HG03432 (cell line): Measurements from ENCODE around the gene DNAJC5.

Experiments
- ATAC-seq: cut with Tn5 transposase; IDR thresholded peaks from one replicate; pipeline ENCODE4 v1.9.1; 2021; ENCODE audit warnings: mild to moderate bottlenecking, moderate library complexity; ENCODE audit not compliant: unreplicated experiment

Gene DNAJC5

DNA sequence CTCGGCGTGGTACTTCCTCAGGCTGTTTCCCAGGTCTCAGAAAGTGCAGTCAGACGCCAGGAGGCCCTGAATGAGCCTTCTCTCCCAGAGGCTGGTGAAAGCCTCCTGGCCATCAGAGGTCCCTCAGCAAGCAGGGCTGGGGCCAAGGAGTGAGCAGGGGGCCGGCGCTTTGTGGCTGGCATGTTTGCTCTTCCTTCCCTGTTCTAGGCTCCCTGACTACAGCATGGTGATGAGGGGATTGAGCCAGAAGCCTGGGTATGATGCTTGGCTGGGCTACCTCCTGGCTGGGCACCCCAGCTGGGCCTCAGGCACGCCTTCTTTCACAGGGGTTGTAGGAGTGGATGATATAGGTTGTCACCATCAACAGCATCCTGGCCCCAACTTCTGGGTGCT lies 11.7 kb upstream of the DNAJC5 start:
- ATAC-seq, result no peak

DNA sequence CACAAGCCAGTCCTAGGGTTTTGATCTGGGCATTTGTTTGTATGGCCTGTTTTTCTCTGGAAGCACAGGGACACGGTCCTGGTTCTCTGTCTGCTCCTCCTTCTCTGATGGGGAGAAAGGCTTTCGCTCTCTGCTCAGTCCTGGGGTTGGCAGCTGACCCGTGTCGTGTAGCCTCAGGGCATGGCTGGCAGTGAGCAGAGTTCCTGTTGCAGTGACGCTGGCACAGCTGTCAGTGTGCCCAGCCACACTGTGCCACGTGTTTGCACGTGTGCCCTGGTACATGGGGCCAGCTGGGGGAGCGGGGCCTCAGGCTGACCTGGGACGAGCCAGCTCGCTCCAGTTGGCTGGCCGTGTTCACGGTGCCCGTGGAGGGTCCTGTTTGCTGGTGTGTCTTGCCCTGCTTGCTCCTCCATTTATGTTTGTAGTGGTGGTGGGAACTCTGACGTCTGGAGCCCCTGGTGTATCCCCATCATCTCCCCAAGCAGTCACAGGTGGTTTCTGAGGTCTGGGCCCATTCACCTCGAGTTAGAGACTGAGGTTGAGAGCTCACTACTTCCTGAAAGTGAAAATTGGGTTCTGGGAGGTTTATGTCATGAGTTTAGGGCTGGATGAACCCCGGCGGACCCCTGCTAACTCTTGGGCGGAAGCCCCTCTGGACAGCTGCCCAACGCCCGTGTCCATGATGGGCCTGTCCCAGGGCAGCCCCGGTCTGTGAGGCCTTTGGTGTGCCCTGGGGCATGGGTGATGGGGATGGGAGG lies 10.2 kb upstream of the DNAJC5 start:
- ATAC-seq, result no peak

DNA sequence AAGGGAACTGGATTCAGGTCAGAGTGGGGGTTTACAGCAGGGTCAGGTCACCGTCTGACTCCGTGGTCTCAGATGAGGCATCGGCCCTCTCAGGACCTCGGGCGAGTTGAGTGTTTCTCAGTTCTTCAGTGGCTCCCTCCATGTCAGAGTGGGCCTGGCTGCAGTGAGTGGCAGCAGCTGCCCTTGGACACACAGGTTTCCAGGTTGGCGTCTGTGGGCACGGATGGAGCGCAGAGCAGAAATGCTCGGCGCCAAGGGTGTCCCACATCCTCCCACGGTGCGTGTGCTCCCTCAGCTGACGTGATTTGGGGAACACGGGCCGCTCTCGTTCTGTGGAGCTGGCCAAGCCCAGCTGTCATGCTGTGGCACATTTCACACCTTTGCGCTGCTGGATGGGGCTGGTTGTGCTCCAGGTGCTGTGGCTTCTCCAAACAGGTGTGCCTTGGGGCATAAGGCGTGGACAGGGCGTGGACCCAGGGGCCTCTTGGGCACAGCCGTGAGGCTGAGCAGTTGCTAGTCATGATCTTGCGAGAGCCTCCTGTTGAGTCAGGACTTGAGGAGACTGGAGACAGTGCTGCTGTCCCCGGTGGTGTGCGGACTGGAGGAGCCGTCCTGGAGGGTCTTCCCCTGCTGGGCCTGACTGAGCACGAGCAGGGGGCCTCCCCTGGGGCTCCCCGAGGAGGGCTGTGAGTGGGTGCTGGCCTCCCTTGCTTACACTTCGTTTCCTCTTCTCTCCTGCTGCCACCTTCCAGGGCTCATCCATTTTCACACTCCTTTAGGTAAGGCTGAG lies 9.5 kb upstream of the DNAJC5 start:
- peak; percentile 43 for ATAC-seq

DNA sequence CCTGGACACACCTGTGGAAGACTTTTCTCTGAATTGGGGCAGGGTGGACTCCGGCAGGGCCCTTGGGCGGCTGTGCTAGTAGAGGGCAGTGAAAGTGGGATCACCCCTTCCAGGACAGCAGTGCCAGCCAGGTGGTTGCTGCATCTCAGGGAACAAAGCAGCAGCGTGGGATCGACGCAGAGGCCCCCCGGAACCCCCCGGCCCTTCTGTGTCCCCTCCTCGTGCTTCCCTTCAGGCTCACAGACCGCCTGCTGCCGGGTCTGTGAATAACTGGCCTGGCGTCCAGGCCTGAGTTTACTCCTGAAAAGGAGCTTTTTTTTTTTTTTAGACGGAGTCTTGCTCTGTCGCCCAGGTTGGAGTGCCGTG lies 8.9 kb upstream of the DNAJC5 start:
- no peak for ATAC-seq

DNA sequence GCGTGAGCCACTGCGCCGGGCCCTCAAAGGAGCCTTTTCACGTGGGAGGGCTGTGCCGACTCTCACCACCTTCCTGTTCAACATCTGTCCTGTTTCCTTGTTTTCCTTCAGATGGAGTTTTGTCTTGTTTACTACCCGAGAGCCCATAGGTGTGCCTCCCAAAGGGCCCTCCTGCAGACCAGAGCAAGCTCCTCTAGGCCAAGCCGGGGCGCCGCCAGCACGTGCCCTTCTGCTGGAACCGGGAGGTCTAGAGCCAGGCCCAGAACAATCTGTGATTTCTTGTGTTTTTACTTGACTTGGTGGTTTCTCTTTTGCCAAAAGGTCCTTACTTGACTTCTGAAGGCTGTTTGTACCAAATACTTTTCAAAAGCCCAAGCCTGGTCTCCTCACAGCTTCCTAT lies 8.0 kb upstream of the DNAJC5 start:
- ATAC-seq, result no peak

DNA sequence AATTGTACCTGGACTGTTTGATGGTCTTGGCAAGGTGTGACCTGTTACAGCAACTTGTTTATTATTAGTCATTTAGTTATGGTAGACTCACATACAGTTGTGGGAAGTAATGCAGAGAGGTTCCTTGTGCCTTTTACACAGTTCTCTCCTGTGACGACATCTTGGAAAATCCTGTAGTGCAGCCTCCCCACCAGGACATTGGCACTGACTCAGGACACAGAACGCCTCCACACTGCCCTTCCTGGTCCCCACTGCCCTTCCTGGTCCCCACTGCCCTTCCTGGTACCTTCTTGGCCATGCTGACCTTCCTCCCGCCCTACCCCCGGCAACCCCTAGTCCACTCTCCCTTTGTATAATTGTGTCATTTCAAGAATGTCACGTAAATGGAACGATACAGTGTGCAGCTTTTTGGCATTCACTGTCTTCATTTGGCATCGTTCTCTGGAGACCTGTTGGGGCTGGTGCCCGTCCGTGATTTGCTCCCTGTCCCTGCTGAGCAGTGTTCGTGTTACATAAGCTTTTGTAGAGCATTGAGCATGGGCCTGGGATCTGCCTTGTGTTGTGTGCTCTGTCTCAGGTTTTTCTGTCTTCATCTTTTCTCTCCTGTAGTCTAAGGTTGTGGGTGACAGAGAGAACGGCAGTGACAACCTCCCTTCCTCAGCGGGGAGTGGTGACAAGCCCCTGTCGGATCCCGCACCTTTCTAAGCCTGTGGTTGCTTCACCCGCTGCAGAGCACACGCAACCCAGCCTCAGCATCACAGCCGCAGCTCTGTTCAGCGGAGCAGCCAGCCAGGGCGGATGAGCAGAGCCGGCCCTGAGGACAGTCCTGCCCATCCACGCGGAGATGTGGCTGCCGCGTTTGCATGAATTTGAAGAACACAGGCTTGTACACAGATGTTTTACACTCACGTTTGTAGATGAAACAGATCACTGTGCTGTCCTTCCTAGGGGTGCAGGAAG lies 5.4 kb upstream of the DNAJC5 start:
- ATAC-seq, result no peak

DNA sequence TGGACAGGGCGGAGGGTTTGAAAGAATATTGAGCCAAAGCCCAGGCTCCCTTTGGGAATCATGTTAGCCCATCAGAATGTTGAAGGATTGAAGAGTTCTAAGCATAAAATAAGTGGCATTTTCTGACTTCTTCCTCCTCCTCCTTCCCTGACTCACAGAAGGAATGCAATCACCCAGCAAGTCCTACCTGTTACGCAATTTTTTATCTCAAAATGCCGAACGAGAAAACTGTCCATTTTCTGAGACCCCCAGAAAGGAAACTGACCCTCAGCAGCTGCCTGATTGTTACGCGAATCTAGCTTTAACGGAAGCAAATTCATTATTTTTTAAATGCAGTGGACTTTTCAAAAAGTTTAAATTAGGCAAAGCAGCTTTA lies 4.7 kb upstream of the DNAJC5 start:
- no peak for ATAC-seq

DNA sequence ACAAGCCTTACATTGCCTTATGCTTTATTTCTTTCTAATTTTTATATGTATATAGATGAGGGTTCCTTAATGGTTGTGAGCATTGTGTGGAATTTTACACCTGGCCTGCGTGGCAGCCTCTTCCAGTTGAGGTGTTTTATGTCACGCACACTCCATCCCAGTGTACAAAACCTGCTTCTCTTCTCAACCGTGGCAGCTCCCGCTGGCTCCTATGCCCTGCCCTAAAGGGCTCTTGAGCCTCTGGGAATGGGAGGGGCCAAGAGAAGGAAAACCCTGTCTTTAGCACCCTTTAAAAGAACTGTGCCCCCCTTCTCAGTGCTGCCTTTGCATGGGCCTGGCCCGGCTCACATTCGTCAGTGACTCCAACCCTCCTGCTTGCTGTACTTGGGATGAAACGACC lies 4.3 kb upstream of the DNAJC5 start:
- no peak for ATAC-seq

DNA sequence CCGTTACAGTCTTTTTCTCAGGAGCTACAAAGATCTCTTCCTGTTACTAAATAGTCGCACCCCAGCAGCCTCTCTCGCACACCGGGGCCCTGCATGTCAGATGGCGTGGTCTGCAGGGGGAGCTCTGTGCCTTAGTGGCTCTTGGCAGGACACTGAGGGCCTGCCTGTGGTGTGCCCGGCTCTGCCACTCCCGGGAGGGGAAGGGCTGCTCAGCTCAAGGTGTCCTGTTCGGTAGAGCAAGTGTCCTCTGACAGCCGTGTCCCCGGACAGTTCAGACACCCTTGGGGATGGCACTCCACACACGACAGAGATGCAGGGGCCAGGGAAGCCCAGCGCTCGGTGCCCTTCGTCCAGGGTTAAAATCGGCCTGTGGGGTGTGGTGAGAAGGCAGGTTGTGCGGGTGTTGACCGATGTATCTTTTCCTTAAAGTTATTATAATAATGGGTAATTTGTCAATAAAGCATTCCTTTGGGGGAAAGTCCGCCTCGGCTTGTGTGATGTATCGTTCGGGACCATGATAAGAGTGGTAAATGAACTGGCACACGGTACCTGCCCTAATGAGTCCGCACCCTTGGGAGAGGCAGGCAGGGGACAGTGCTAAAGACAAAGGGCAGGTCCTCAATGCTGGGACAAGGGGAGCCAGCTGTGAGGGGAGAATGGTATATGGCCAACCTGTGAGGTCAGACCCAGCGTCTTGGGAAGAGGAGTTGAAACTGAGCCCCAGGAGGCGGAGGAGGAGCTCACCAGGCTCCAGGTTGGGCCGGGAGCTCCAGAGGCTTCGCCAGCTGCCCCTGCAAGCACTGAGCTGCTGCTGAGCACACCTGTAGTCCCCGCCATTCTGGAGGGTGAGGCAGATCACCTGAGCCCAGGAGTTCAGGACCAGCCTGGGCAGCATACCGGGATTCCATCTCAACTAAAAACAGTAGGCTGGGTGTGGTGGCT lies 3.6 kb upstream of the DNAJC5 start:
- ATAC-seq, result no peak

DNA sequence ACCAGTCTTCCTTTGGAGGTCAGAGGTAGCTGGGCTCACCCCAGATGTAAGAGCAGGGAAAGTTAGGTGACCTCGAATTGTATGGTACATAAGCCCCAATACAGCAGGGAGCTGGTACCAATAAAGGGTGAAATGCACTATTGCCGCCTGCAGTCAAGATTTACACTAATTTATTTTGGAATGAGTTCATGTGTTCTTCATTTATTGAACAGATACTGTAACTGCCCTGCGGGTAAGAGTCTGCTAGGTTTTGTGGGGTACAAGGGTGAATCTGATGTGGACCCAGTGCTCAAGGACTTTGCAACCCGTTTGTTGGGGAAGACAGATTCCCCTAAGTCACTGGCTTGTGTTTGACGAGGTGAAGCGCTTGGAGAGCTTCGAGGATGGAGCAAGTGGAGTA lies 2.5 kb upstream of the DNAJC5 start:
- no peak for ATAC-seq

DNA sequence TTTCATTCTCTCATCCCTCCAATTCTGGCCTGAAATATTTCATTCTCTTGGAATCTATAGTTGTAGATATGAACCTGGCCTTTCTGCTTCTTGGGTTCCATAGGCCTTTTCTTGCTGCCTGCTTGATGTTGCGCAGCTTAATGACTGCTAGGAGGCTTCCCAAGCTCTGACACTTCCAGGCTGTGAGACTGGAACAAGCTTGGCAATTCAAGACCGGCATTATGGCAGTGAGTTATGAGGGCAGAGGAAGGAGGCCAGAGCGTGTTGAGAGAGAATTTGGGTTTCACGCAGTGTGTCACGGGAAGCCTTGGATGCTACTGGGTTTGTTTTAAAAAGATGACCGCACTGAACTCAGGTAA lies 948 bp upstream of the DNAJC5 start:
- no peak for ATAC-seq

DNA sequence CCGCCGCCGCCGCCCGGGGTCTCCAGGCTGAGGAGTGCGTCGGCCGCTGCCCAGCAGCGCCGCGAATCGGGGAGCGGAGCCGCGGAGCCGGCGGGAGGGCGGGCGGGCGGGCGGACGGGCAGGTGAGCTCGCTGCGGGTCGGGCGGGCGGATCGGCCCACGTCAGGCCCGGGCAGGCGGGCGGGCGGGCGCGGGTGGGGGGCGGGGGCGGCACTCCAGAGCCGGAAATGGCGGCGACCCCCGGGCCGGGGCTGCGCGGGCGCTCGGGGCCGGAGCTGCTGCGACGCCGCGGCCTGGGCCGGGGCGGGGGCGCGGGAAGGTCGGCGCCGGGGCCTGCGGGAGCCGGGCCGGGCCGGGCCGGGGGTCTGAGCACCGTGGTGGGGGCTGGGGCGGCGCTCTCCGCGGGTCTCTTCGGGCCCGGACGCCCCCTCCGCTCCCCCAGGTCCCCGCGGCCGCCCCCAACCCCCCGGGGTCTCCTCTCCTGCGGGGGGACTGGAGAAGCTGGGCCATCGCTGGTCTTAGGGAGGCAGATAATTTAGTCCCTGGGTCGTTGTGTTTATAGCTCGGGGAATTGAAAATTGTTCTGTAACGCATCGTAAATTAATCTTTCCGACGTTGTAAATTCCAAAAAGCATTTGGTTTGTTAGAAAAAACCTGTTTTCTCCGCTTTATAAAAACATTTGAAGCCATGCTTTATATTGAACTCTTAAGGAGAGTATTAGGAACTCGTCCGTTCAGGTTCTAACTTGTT lies 451 bp downstream of the DNAJC5 start:
- ATAC-seq, result peak; percentile 19

DNA sequence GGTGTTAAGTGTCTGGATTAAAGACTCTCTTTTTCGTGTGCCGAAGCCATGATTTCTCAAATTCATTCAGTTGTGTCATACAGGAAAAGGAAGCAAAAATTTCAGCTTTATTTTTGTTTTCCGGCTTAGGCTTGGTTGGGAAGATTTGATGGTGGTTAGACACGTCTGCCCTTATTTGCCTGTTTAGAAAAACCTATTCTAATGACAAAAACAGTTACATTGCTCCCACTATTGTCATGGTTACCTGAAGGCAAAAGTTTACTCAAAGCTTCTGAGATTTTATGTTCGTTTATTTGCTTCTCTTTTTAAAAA lies 982 bp downstream of the DNAJC5 start:
- no peak for ATAC-seq

DNA sequence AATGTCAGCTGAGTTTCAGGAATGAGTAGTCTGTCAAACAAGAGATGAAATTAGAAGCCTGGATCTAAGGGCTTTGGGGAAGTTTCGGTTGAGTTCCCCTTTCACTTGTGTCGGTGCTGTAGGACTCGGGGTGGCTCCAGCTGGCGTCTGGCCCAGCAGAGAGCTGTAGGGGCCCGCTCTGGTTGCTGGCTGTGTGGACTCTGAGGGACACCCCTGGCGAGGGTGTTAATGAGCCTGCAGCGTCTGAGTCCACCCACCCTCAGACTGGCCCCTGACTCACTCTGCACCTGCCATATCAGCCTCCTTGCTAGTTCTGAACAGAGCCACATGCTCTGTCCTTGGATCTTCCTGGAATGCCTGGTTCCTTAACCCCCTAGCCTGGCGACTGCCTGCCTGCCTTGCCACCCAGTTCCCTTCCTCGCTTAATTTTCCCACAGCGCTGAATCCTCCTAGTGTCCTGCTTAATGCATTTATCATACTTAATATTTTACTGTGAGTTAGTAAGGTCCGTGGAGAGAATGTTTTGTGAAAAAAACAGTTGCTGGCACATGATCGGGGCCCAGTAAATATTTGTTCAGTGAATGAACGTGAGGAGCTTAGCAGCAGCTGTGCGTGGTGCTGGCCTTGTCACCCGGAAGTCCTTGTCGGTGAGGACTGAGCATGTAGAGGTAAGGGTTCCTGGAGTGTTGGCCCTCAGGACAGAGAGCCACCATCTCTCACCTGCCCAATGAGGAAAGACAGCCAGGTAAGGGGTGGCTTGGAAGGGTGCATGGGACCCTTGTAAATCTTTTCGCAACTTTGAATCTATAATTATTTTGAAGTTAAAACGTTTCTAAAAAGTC lies 1.6 kb downstream of the DNAJC5 start:
- ATAC-seq, result peak; percentile 25

DNA sequence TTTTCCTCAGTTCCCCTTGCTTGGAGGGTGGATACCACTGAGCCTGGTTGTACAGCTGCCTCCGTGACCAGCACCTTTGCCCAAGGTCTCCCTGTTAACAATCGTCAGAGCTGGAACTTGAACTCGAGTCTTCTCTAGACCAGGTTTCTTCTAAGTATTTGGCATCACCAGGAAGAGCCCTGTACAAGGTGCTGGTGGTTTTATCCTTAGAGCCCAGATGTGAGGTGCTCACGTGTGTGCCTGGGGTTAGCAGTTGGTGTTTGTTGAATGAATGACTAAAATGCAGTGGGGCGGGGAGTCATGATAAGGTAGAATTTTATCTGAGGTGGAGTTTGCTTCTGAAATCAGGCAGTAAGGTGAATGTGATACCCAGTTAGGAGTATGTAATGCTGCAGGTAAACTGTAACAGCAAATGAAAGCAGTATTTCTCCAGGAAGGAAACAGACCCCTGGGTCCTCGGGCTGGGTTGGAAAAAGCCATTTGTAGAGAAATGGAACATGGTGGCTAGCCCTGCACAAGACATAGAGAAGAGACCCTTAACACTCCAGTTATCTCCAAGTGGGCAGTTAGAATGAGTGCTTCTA lies 3.1 kb downstream of the DNAJC5 start:
- no peak for ATAC-seq

DNA sequence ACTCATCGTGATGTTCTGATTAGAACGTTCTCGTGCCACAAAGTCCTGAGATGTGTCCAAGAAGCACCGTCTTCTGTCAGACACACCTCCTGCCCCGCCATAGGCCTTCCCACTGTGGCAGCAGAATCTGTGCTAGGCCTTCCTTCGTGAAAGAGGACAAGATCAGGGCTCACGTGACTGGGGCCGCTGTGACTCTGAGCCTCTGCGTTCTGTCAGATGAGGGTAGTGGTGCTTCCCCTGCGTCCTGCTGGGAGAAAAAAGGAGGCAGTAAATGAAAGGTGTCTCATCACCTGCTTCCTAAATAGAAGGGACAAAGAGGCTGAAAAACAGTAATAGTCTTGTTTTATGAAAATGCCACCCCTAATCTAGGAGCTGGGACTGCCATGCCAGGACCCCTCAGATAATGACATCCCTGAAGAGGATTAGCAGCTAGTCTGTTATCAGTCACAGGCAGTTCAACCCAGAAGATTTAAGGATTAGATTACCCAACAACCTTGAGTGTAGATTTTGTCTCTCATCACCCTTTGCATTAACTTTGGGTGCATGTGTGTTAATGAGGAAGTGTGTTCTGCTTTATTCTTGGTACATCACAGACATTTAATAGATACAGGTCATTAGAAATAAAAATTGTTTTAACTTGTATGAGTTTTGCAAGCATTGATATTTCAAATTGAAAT lies 4.1 kb downstream of the DNAJC5 start:
- no peak for ATAC-seq

DNA sequence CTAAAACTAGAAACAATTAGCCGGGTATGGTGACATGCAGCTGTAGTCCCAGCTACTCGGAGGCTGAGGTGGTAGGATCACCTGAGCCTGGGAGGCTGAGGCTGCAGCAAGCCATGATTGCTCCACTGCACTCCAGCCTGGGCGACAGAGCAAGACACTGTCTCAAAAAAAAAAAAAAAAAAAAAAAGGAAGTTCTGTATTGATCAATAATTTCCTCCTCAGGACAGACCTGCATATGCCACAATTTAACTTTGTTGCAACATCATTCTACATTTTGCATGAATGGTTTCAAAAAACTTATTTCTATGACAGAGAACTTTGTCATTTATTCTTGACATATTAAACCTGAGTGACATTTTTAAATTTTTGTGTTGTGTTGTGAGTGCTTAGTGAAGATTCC lies 5.5 kb downstream of the DNAJC5 start:
- no peak for ATAC-seq
